Fibroblast of lung (primary cell): ENCODE data around the gene BCAR3. TPM values are rescaled to one million over a fixed set of nuclear protein-coding genes. Genes with fewer than 3 reads are reported as not detected.

Experiments
- DNase-seq, 2 donors: peaks; one replicate each; pipeline versions ENCODE4 v3.0.0 to v3.0.0-alpha.2; 2010; ENCODE audit warnings: low read depth in 2 of 2
- H2AFZ ChIP-seq: 2 replicates; pipeline ENCODE4 v1.5.1; 2012; ENCODE audit warnings: low read length, control low read depth, inconsistent platforms
- H3K27ac ChIP-seq: 2 replicates; pipeline ENCODE4 v1.5.1; 2011; ENCODE audit warnings: low read length, control low read depth; ENCODE audit not compliant: insufficient read depth
- H3K27me3 ChIP-seq: 2 replicates; pipeline ENCODE4 v1.5.1; 2011; ENCODE audit warnings: mild to moderate bottlenecking, low read length; ENCODE audit not compliant: control insufficient read depth, insufficient read depth
- H3K36me3 ChIP-seq: 2 replicates; pipeline ENCODE4 v1.5.1; 2011; ENCODE audit warnings: low read length; ENCODE audit not compliant: control insufficient read depth, insufficient read depth
- H3K4me1 ChIP-seq: 2 replicates; pipeline ENCODE4 v1.5.1; 2011; ENCODE audit warnings: low read length; ENCODE audit not compliant: control insufficient read depth, insufficient read depth; ENCODE audit errors: extremely low read depth
- H3K4me2 ChIP-seq: 2 replicates; pipeline ENCODE4 v1.5.1; 2011; ENCODE audit warnings: low read length, control low read depth; ENCODE audit not compliant: insufficient read depth; ENCODE audit errors: extremely low read depth
- H3K4me3 ChIP-seq, 4 experiments: fragments of 200-600 bp in 1 of 4; sonication (generic) in 1 of 4; replicated peaks in 1 of 4; 2 replicates each; pipeline ENCODE4 v1.5.1; 2011 to 2016; ENCODE audit warnings: low read length in 4 of 4, low read depth in 3 of 4, mild to moderate bottlenecking in 3 of 4, control low read depth in 2 of 4, inconsistent platforms in 1 of 4, mixed read lengths in 1 of 4; ENCODE audit not compliant: insufficient read depth in 1 of 4; ENCODE audit errors: control extremely low read depth in 1 of 4
- H3K79me2 ChIP-seq: 2 replicates; pipeline ENCODE4 v1.5.1; 2012; ENCODE audit warnings: mild to moderate bottlenecking, low read length, inconsistent platforms; ENCODE audit not compliant: control insufficient read depth, insufficient read depth
- H3K9ac ChIP-seq: 2 replicates; pipeline ENCODE4 v1.5.1; 2011; ENCODE audit warnings: mild to moderate bottlenecking, low read length, control low read depth; ENCODE audit not compliant: insufficient read depth
- H3K9me3 ChIP-seq: 2 replicates; pipeline ENCODE4 v1.5.1; 2012; ENCODE audit warnings: low read depth, low read length; ENCODE audit not compliant: control insufficient read depth, insufficient read depth
- H4K20me1 ChIP-seq: 2 replicates; pipeline ENCODE4 v1.5.1; 2011; ENCODE audit warnings: low read length; ENCODE audit not compliant: control insufficient read depth, insufficient read depth; ENCODE audit errors: extremely low read depth
- EZH2 ChIP-seq: IDR thresholded peaks from 2 replicates; pipeline ENCODE4 v1.5.1; 2012; ENCODE audit warnings: low read length, control low read depth, mild to moderate bottlenecking; ENCODE audit errors: missing control alignments
- polyA plus RNA-seq, 2 donors: library from polyadenylated mRNA; depleted of rRNA in 1 of 2; stranded (reverse) in 1 of 2; unstranded in 1 of 2; fragments of >200 nt; gene quantifications; 2 replicates each; pipeline ENCODE4 v1.2.1, GENCODE V29; 2011 to 2012; ENCODE audit warnings: missing spikeins in 1 of 2
- total RNA-seq: library from RNA; depleted of rRNA; stranded (reverse); fragments of >200 nt; gene quantifications from 2 replicates; pipeline ENCODE4 v1.2.1, GENCODE V29; 2014
- TF ChIP-seq, protein P1 (sequence below), 2 donors: IDR thresholded peaks in 1 of 2; conservative IDR thresholded peaks in 1 of 2; 1 replicate in 1 of 2; 2 replicates in 1 of 2; pipeline ENCODE4 v1.5.1; 2011 to 2012; ENCODE audit warnings: low read length in 2 of 2, control low read depth in 1 of 2, inconsistent platforms in 1 of 2, low read depth in 1 of 2, mild to moderate bottlenecking in 1 of 2

Gene BCAR3
- total and polyA plus RNA-seq, 2 donors (not counting 1 experiment from before 2014, with no cell fraction given) = 12.6 to 35.2 TPM

GRCh38 chr1:93717640-93718039 is 36.0 kb upstream of the BCAR3 start:
- Histone ChIP-seq H4K20me1 (no peaks in the 10 kb centered on the region), H3K79me2 (no peaks in the 10 kb centered on the region), H2AFZ (no peak overlapping the region)

DNA sequence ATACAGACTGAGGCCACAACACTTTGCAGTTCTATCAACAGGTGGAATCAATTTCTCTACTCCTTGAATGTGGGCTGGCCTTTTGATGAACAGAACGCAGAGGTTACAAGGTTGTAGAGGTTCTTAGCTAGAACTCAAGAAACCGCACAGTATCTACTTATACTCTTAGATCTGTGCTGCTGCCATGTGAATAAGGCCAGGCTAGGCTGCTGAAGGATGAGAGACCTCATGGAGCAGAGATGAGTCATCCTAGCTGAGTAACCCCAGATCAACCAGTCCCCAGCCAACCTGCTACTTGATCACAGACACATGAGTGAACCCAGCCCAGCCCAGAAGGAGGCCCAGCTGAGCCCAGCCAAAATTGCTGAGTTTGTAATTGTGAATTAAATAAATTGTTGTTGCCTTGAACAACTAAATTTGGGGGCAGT is 35.3 kb upstream of the BCAR3 start:
- no peak overlapping the region for H3K27ac ChIP-seq
- peaks cover 2% of the 10 kb centered on the region for H3K9me3 ChIP-seq
- H3K4me3 ChIP-seq = no peak overlapping the region
- no peaks in the 10 kb centered on the region for H3K79me2 ChIP-seq
- H3K4me2 ChIP-seq = no peak overlapping the region
- H3K4me1 ChIP-seq = no peaks in the 10 kb centered on the region
- H3K27me3 ChIP-seq = no peaks in the 10 kb centered on the region
- peak; percentile 43 to 53 for DNase-seq
- no peak overlapping the region for H3K9ac ChIP-seq
- no peaks in the 10 kb centered on the region for H3K36me3 ChIP-seq
- H4K20me1 ChIP-seq = no peaks in the 10 kb centered on the region
- TF ChIP-seq, protein P1, sequence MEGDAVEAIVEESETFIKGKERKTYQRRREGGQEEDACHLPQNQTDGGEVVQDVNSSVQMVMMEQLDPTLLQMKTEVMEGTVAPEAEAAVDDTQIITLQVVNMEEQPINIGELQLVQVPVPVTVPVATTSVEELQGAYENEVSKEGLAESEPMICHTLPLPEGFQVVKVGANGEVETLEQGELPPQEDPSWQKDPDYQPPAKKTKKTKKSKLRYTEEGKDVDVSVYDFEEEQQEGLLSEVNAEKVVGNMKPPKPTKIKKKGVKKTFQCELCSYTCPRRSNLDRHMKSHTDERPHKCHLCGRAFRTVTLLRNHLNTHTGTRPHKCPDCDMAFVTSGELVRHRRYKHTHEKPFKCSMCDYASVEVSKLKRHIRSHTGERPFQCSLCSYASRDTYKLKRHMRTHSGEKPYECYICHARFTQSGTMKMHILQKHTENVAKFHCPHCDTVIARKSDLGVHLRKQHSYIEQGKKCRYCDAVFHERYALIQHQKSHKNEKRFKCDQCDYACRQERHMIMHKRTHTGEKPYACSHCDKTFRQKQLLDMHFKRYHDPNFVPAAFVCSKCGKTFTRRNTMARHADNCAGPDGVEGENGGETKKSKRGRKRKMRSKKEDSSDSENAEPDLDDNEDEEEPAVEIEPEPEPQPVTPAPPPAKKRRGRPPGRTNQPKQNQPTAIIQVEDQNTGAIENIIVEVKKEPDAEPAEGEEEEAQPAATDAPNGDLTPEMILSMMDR (conservative IDR thresholded peaks at IDR 0.05 in 1 of 2, IDR thresholded peaks at IDR 0.05 in 1 of 2; ENCODE audit: low read depth in 1 of 2, low read length in 2 of 2) = no peak
- no peak for TF ChIP-seq EZH2
- no peak overlapping the region for H2AFZ ChIP-seq

More at GRCh38 chr1:93717640-93718039, 36.0 kb upstream of the BCAR3 start:
- H3K27me3 ChIP-seq = no peaks in the 10 kb centered on the region
- TF ChIP-seq, protein P1 (conservative IDR thresholded peaks at IDR 0.05 in 1 of 2, IDR thresholded peaks at IDR 0.05 in 1 of 2; ENCODE audit: low read depth in 1 of 2, low read length in 2 of 2) = no peak
- no peak for TF ChIP-seq EZH2
- no peak overlapping the region for H3K4me3 ChIP-seq
- H3K27ac ChIP-seq = no peak overlapping the region
- peaks cover 2% of the 10 kb centered on the region for H3K9me3 ChIP-seq
- H3K4me1 ChIP-seq = peaks cover 2% of the 10 kb centered on the region
- no peak for DNase-seq
- H3K4me2 ChIP-seq = no peak overlapping the region
- H3K36me3 ChIP-seq = no peaks in the 10 kb centered on the region
- no peak overlapping the region for H3K9ac ChIP-seq

DNA sequence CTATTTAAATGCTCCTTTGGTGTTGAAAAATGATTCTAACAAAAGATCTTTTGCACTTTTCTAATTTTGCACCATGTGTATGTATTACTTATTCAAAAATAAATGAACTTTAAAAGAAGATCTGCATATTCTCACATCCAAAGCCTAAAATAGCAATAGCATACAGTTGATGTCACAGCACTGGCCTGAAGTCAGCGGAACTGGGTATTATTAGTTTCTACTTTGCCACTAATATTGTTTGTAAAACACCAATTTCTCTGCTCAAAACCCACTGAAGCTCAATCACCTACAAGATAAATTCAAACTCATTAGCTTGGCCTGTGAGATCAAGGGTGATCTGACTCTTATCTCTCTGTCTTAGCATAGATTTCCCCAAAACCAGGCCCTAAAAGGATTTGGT is 34.5 kb upstream of the BCAR3 start:
- H3K36me3 ChIP-seq = no peaks in the 10 kb centered on the region
- no peaks in the 10 kb centered on the region for H3K27me3 ChIP-seq
- no peak overlapping the region for H3K9ac ChIP-seq
- peaks cover 2% of the 10 kb centered on the region for H3K9me3 ChIP-seq
- no peak for DNase-seq
- no peaks in the 10 kb centered on the region for H4K20me1 ChIP-seq
- H3K27ac ChIP-seq = no peak overlapping the region
- H3K79me2 ChIP-seq = no peaks in the 10 kb centered on the region
- no peaks in the 10 kb centered on the region for H3K4me1 ChIP-seq
- H2AFZ ChIP-seq = no peak overlapping the region
- H3K4me3 ChIP-seq = no peak overlapping the region
- TF ChIP-seq, protein P1 (conservative IDR thresholded peaks at IDR 0.05 in 1 of 2, IDR thresholded peaks at IDR 0.05 in 1 of 2; ENCODE audit: low read depth in 1 of 2, low read length in 2 of 2) = no peak
- TF ChIP-seq EZH2 = no peak
- H3K4me2 ChIP-seq = no peak overlapping the region
